Natural killer cell (primary cell): ENCODE measurements around the gene HOXA6. TPM values are rescaled to one million over a fixed set of nuclear protein-coding genes. Genes with fewer than 3 reads are reported as not detected.

ENCODE experiments used
- ATAC-seq, 3 donors: fragments of 150-1000 bp in 2 of 3; fragments of 200-7000 bp in 1 of 3; cut with Tn5 transposase; 1 replicate in 1 of 3; 2 replicates in 2 of 3; pipeline ENCODE4 v1.10.0; 2021; ENCODE audit warnings: mild to moderate bottlenecking in 2 of 3, moderate library complexity in 2 of 3
- DNase-seq, 2 donors: peaks; one replicate each; pipeline versions ENCODE4 v3.0.0 to v3.0.0-alpha.2; 2013 to 2021; ENCODE audit warnings: mixed read lengths in 1 of 2
- H3K27ac ChIP-seq: one replicate; pipeline ENCODE4 v1.5.1; 2013; ENCODE audit warnings: mild to moderate bottlenecking, low read length
- H3K27me3 ChIP-seq: one replicate; pipeline ENCODE4 v1.6.1; 2013; ENCODE audit warnings: low read length; ENCODE audit not compliant: control insufficient read depth, insufficient read depth
- H3K36me3 ChIP-seq: one replicate; pipeline ENCODE4 v1.6.1; 2013; ENCODE audit warnings: low read length; ENCODE audit not compliant: control insufficient read depth, insufficient read depth
- H3K4me1 ChIP-seq: one replicate; pipeline ENCODE4 v1.6.1; 2013; ENCODE audit warnings: low read length; ENCODE audit not compliant: control insufficient read depth, insufficient read depth
- H3K4me3 ChIP-seq: one replicate; pipeline ENCODE4 v1.5.1; 2013; ENCODE audit warnings: low read length
- H3K9me3 ChIP-seq: one replicate; pipeline ENCODE4 v1.6.1; 2013; ENCODE audit warnings: low read length; ENCODE audit not compliant: control insufficient read depth, insufficient read depth
- H3K27ac Mint-ChIP-seq, 2 donors: one replicate each; pipeline ENCODE4 v1.8.0; 2022; ENCODE audit warnings: mild to moderate bottlenecking in 2 of 2, mixed read lengths in 2 of 2, moderate library complexity in 1 of 2
- H3K27me3 Mint-ChIP-seq, 2 donors: one replicate each; pipeline ENCODE4 v1.8.0; 2022; ENCODE audit warnings: low read depth in 2 of 2, mixed read lengths in 2 of 2
- H3K36me3 Mint-ChIP-seq: one replicate; pipeline ENCODE4 v1.8.0; 2022; ENCODE audit warnings: mixed read lengths
- H3K4me1 Mint-ChIP-seq, 2 donors: one replicate each; pipeline ENCODE4 v1.8.0; 2022; ENCODE audit warnings: mixed read lengths in 2 of 2
- H3K4me3 Mint-ChIP-seq: one replicate; pipeline ENCODE4 v1.8.0; 2022; ENCODE audit warnings: mild to moderate bottlenecking, moderate library complexity, mixed read lengths
- H3K9me3 Mint-ChIP-seq, 2 donors: one replicate each; pipeline ENCODE4 v1.8.0; 2022; ENCODE audit warnings: mixed read lengths in 2 of 2
- WGBS: methylation state at CpG from one replicate; pipeline ENCODE4 v1.1.7; 2013; ENCODE audit warnings: missing lambda C conversion rate; ENCODE audit not compliant: insufficient coverage; 5-methylcytosine and 5-hydroxymethylcytosine counted together
- intact Hi-C: fragments of 100-400 bp; cut with micrococcal nuclease; formaldehyde crosslinking; loops from one replicate; pipeline ENCODE4 v1.14.2; 2022
- total RNA-seq, 4 donors: library from RNA; stranded (reverse); fragments of 120-200 nt in 1 of 4; gene quantifications; one replicate each; pipeline versions ENCODE4 v1.2.3 to v1.2.4, GENCODE V29; 2013 to 2022
- TF ChIP-seq, protein P1 (sequence below): fragments of 200-600 bp; IDR thresholded peaks from one replicate; pipeline ENCODE4 v1.8.0; 2022; ENCODE audit warnings: antibody characterized with exemption

Gene HOXA6
- total RNA-seq, 3 donors from 2014 or later (not counting 1 experiment from before 2014, with no cell fraction given): 0.28 to 0.65 (median 0.43) TPM

GRCh38 chr7:27133409-27134231, 14.0 kb downstream of the HOXA6 start:
- H3K36me3 ChIP-seq: no peaks in the 10 kb centered on the region
- no peak for DNase-seq
- H3K9me3 ChIP-seq: no peaks in the 10 kb centered on the region
- Mint-ChIP-seq H3K27me3 (peaks cover 38 to 46% of the 10 kb centered on the region in 2 donors), H3K9me3 (no peaks in the 10 kb centered on the region), H3K4me1 (no peaks in the 10 kb centered on the region), H3K27ac (no peak overlapping the region), H3K36me3 (no peaks in the 10 kb centered on the region), H3K4me3 (no peak overlapping the region)
- TF ChIP-seq, protein P1, sequence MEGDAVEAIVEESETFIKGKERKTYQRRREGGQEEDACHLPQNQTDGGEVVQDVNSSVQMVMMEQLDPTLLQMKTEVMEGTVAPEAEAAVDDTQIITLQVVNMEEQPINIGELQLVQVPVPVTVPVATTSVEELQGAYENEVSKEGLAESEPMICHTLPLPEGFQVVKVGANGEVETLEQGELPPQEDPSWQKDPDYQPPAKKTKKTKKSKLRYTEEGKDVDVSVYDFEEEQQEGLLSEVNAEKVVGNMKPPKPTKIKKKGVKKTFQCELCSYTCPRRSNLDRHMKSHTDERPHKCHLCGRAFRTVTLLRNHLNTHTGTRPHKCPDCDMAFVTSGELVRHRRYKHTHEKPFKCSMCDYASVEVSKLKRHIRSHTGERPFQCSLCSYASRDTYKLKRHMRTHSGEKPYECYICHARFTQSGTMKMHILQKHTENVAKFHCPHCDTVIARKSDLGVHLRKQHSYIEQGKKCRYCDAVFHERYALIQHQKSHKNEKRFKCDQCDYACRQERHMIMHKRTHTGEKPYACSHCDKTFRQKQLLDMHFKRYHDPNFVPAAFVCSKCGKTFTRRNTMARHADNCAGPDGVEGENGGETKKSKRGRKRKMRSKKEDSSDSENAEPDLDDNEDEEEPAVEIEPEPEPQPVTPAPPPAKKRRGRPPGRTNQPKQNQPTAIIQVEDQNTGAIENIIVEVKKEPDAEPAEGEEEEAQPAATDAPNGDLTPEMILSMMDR: no peak
- H3K27me3 ChIP-seq: peaks cover 6% of the 10 kb centered on the region
- WGBS: 89% methylated on average over 18 of the region's 18 CpGs
- no peak overlapping the region for H3K27ac ChIP-seq
- intact Hi-C loops: no loop called here
- no peaks in the 10 kb centered on the region for H3K4me1 ChIP-seq
- no peak for ATAC-seq
- H3K4me3 ChIP-seq: no peak overlapping the region

DNA sequence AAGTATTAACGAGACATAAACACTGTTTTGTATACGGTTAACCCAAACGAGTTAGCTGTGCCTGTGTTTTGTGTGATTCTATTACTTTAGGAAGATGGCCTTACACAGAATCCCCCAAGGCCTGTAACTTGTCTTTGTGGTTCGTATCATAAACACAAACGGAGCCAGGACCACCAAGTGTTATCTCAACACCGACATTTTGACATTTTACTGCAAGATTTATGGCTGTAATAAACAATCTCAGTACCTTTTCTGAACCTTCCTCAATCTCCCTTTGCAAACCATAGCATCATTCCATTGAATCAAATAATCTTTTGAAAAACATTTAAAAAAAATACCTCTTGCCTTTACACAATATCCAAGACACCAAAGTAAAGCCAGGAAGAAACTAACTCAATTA, 14.6 kb downstream of the HOXA6 start:
- Mint-ChIP-seq H3K4me3 (no peak overlapping the region), H3K27me3 (peaks cover 37 to 39% of the 10 kb centered on the region in 2 donors), H3K27ac (no peak overlapping the region), H3K4me1 (no peaks in the 10 kb centered on the region), H3K36me3 (no peaks in the 10 kb centered on the region), H3K9me3 (no peaks in the 10 kb centered on the region)
- DNase-seq: no peak
- no peaks in the 10 kb centered on the region for H3K9me3 ChIP-seq
- no peak overlapping the region for H3K27ac ChIP-seq
- ATAC-seq: no peak
- peaks cover 6% of the 10 kb centered on the region for H3K27me3 ChIP-seq
- H3K36me3 ChIP-seq: no peaks in the 10 kb centered on the region
- H3K4me1 ChIP-seq: no peaks in the 10 kb centered on the region
- TF ChIP-seq, protein P1: no peak
- intact Hi-C loops: no loop called here
- no peak overlapping the region for H3K4me3 ChIP-seq
- 85% methylated on average over 6 of the region's 6 CpGs for WGBS

GRCh38 chr7:27132214-27132613, 15.4 kb downstream of the HOXA6 start:
- Mint-ChIP-seq H3K4me3 (peak overlapping the region; percentile 47), H3K27ac (no peak overlapping the region), H3K9me3 (no peaks in the 10 kb centered on the region), H3K4me1 (no peaks in the 10 kb centered on the region), H3K27me3 (peaks cover 32 to 37% of the 10 kb centered on the region in 2 donors), H3K36me3 (no peaks in the 10 kb centered on the region)
- H3K27me3 ChIP-seq: peaks cover 6% of the 10 kb centered on the region
- no peaks in the 10 kb centered on the region for H3K36me3 ChIP-seq
- DNase-seq (no peak), ATAC-seq (no peak)
- WGBS: 94% methylated on average over 1 of the region's 2 CpGs
- H3K9me3 ChIP-seq: no peaks in the 10 kb centered on the region
- TF ChIP-seq, protein P1: no peak
- no peaks in the 10 kb centered on the region for H3K4me1 ChIP-seq
- H3K27ac ChIP-seq: no peak overlapping the region
- no peak overlapping the region for H3K4me3 ChIP-seq
- intact Hi-C loops: no loop called here
